Chondrocyte (in vitro differentiated cells): ENCODE measurements around the gene EOGT. TPM values are rescaled to one million over a fixed set of nuclear protein-coding genes. Genes with fewer than 3 reads are reported as not detected.

Source experiments
- DNase-seq: peaks from one replicate; pipeline ENCODE4 v3.0.0; 2021; ENCODE audit warnings: mixed read lengths, low spot score
- H3K27ac Mint-ChIP-seq: one replicate; pipeline ENCODE4 v1.8.0; 2021; ENCODE audit warnings: mild to moderate bottlenecking, moderate library complexity, mixed read lengths; ENCODE audit not compliant: unreplicated experiment
- H3K27me3 Mint-ChIP-seq: 2 replicates; pipeline ENCODE4 v1.8.0; 2021; ENCODE audit warnings: low read depth, mixed read lengths
- H3K36me3 Mint-ChIP-seq: 2 replicates; pipeline ENCODE4 v1.8.0; 2021; ENCODE audit warnings: low read depth, mixed read lengths
- H3K4me1 Mint-ChIP-seq: 2 replicates; pipeline ENCODE4 v1.8.0; 2021; ENCODE audit warnings: low read depth, mild to moderate bottlenecking, mixed read lengths
- H3K4me3 Mint-ChIP-seq: one replicate; pipeline ENCODE4 v1.8.0; 2021; ENCODE audit warnings: mild to moderate bottlenecking, moderate library complexity, mixed read lengths; ENCODE audit not compliant: unreplicated experiment
- H3K9me3 Mint-ChIP-seq: 2 replicates; pipeline ENCODE4 v1.8.0; 2021; ENCODE audit warnings: low read depth, mixed read lengths
- CTCF ChIP-seq: fragments of 200-600 bp; sonication (generic); IDR thresholded peaks from 2 replicates; pipeline ENCODE4 v1.5.0; 2021; ENCODE audit warnings: antibody characterized with exemption, mild to moderate bottlenecking, moderate library complexity
- total RNA-seq: library from RNA; stranded (reverse); gene quantifications from 3 replicates; pipeline ENCODE4 v1.2.1, GENCODE V29; 2021

The EOGT gene
- total RNA-seq, 1 donor from 2014 or later: 34.4 TPM

- H3K36me3 Mint-ChIP-seq: peaks cover 20% of the 10 kb centered on the region
Measured at GRCh38 chr3:68974711-68975110, 38.8 kb downstream of the EOGT start.

GRCh38 chr3:68973639-68974038 is 39.8 kb downstream of the EOGT start:
- no peak for DNase-seq
- Mint-ChIP-seq H3K36me3 (peaks cover 15% of the 10 kb centered on the region), H3K4me3 (no peak overlapping the region), H3K4me1 (no peaks in the 10 kb centered on the region), H3K9me3 (no peaks in the 10 kb centered on the region), H3K27ac (no peak overlapping the region), H3K27me3 (peaks cover 23% of the 10 kb centered on the region)
- TF ChIP-seq CTCF: no peak

More at GRCh38 chr3:68974711-68975110, 38.8 kb downstream of the EOGT start:
- Mint-ChIP-seq H3K4me1 (no peaks in the 10 kb centered on the region), H3K27me3 (peaks cover 12% of the 10 kb centered on the region), H3K9me3 (no peaks in the 10 kb centered on the region), H3K4me3 (no peak overlapping the region), H3K27ac (no peak overlapping the region)
- no peak for DNase-seq
- TF ChIP-seq CTCF: no peak

GRCh38 chr3:68972358-68972979 is 41.0 kb downstream of the EOGT start:
- Mint-ChIP-seq H3K36me3 (peaks cover 7% of the 10 kb centered on the region), H3K27me3 (peaks cover 26% of the 10 kb centered on the region), H3K27ac (no peak overlapping the region), H3K4me3 (no peak overlapping the region), H3K9me3 (no peaks in the 10 kb centered on the region), H3K4me1 (no peaks in the 10 kb centered on the region)
- peak; percentile 89 for TF ChIP-seq CTCF
- no peak for DNase-seq

- no peak overlapping the region for H3K4me3 Mint-ChIP-seq
- no peak for DNase-seq
- H3K9me3 Mint-ChIP-seq: no peaks in the 10 kb centered on the region
- peaks cover 56% of the 10 kb centered on the region for H3K27me3 Mint-ChIP-seq
- no peaks in the 10 kb centered on the region for H3K36me3 Mint-ChIP-seq
- no peak overlapping the region for H3K27ac Mint-ChIP-seq
- H3K4me1 Mint-ChIP-seq: no peaks in the 10 kb centered on the region
- TF ChIP-seq CTCF: no peak
Measured at GRCh38 chr3:68964694-68965093, 48.8 kb downstream of the EOGT start.

- TF ChIP-seq CTCF: no peak
- Mint-ChIP-seq H3K36me3 (no peaks in the 10 kb centered on the region), H3K4me1 (no peaks in the 10 kb centered on the region), H3K27ac (no peak overlapping the region), H3K27me3 (peaks cover 56% of the 10 kb centered on the region), H3K4me3 (no peak overlapping the region), H3K9me3 (no peaks in the 10 kb centered on the region)
- DNase-seq: no peak
Measured at GRCh38 chr3:68963891-68964290, 49.6 kb downstream of the EOGT start.
